Measurements from ENCODE around the gene DISP1. TPM values are rescaled to one million over a fixed set of nuclear protein-coding genes. Genes with fewer than 3 reads are reported as not detected.

DISP1 gene
- total and polyA plus RNA-seq, 4 donors, result 4.4 to 25.7 (median 8.7) TPM

DNA sequence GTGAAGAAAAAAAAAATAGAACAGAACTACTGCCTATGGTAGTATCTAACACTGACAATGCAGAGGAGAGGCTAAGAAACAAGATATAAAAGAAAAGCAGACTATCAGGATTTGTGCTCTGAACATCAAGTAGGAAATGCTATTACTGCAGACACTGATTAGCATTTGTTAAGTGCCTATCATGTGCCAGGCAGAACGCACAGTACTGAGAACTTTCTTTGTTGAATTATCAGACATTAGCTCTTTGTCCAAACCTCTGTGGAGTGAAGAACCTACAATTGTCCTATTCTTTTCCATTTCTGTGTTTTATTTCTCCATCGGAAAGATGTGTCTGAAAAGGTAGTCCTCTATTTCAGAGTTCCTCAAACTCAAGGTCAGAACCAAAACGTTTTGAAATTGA lies 30.5 kb upstream of the DISP1 start:
- H3K27me3 ChIP-seq (ENCODE audit: control insufficient read depth in 3 of 3, insufficient read depth in 3 of 3, low read length in 2 of 3), result no peaks in the 10 kb centered on the region
- no peaks in the 10 kb centered on the region for H3K36me3 ChIP-seq (ENCODE audit: control insufficient read depth in 4 of 4, insufficient read depth in 4 of 4, low read length in 4 of 4)
- 40 to 52% methylated on average over 3 of the region's 3 CpGs for WGBS, 2 donors
- ATAC-seq (ENCODE audit: insufficient read depth, low FRiP score), result no peak
- DNase-seq, result no peak
- H3K4me1 ChIP-seq (ENCODE audit: control insufficient read depth in 5 of 5, insufficient read depth in 5 of 5, low read length in 5 of 5), result peaks cover 1 to 38% (median 23%) of the 10 kb centered on the region in 5 donors
- no peak overlapping the region for H3K27ac ChIP-seq (ENCODE audit: low read depth in 1 of 2, low read length in 1 of 2)
- H3K9ac ChIP-seq (ENCODE audit: insufficient read depth in 1 of 2, low read length in 2 of 2), result no peak overlapping the region
- TF ChIP-seq, protein P1, sequence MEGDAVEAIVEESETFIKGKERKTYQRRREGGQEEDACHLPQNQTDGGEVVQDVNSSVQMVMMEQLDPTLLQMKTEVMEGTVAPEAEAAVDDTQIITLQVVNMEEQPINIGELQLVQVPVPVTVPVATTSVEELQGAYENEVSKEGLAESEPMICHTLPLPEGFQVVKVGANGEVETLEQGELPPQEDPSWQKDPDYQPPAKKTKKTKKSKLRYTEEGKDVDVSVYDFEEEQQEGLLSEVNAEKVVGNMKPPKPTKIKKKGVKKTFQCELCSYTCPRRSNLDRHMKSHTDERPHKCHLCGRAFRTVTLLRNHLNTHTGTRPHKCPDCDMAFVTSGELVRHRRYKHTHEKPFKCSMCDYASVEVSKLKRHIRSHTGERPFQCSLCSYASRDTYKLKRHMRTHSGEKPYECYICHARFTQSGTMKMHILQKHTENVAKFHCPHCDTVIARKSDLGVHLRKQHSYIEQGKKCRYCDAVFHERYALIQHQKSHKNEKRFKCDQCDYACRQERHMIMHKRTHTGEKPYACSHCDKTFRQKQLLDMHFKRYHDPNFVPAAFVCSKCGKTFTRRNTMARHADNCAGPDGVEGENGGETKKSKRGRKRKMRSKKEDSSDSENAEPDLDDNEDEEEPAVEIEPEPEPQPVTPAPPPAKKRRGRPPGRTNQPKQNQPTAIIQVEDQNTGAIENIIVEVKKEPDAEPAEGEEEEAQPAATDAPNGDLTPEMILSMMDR (IDR thresholded peaks at IDR 0.05; ENCODE audit: control extremely low read depth, extremely low read depth), result no peak
- no peak overlapping the region for H3K4me3 ChIP-seq
- no peaks in the 10 kb centered on the region for H3K9me3 ChIP-seq (ENCODE audit: control insufficient read depth in 4 of 4, insufficient read depth in 3 of 4, low read length in 3 of 4)

DNA sequence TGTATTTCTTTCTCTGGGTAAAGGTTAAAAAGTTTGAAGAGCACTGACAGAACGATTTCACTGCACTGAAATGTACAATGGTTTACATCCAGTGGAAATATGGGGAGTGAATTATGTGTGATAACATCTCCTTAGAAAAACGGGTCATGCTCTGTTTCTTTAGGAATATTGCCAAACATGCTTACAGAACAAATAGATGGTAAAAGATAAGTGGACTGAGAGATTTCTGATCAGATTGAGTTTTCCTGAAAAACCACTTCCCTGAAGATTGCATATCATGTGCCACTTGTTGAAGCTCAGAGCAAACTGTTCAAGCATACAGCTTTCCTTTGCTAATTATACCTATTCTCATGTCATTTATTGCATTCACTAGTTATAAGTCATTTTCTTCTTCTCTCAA lies 29.9 kb upstream of the DISP1 start:
- DNase-seq (peak in 1 of 3 donors; percentile 48), ATAC-seq (ENCODE audit: insufficient read depth, low FRiP score) (no peak)
- Histone ChIP-seq H3K9me3 (ENCODE audit: control insufficient read depth in 4 of 4, insufficient read depth in 3 of 4, low read length in 3 of 4) (no peaks in the 10 kb centered on the region), H3K4me1 (ENCODE audit: control insufficient read depth in 5 of 5, insufficient read depth in 5 of 5, low read length in 5 of 5) (peaks cover 1 to 38% (median 23%) of the 10 kb centered on the region in 5 donors), H3K27ac (ENCODE audit: low read depth in 1 of 2, low read length in 1 of 2) (no peak overlapping the region), H3K4me3 (no peak overlapping the region), H3K36me3 (ENCODE audit: control insufficient read depth in 4 of 4, insufficient read depth in 4 of 4, low read length in 4 of 4) (no peaks in the 10 kb centered on the region), H3K27me3 (ENCODE audit: control insufficient read depth in 3 of 3, insufficient read depth in 3 of 3, low read length in 2 of 3) (no peaks in the 10 kb centered on the region), H3K9ac (ENCODE audit: insufficient read depth in 1 of 2, low read length in 2 of 2) (no peak overlapping the region)
- TF ChIP-seq, protein P1 (IDR thresholded peaks at IDR 0.05; ENCODE audit: control extremely low read depth, extremely low read depth), result no peak
- 7 to 9% methylated on average over 2 of the region's 2 CpGs for WGBS, 2 donors

DNA sequence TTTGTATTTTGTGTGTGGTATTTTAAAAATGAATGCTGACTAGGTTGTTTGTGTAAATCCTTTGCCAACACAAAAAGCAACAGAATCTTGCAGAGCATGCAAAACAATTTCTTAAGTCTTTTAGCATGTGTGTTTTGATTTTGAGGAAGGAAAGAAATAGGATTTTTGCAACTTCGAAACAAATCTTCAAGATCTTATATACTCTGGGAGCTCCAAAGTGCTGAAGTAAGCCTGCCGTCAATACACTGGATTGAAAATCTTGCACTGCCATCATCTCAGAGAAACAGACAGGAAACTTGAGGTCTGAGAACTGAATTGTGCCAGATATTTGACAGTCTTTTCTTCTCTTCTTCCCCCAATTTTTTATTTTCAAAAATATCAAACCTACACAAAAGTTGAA lies 29.3 kb upstream of the DISP1 start:
- Histone ChIP-seq H3K4me1 (ENCODE audit: control insufficient read depth in 5 of 5, insufficient read depth in 5 of 5, low read length in 5 of 5) (peaks cover 1 to 38% (median 23%) of the 10 kb centered on the region in 5 donors), H3K27ac (ENCODE audit: low read depth in 1 of 2, low read length in 1 of 2) (no peak overlapping the region), H3K9me3 (ENCODE audit: control insufficient read depth in 4 of 4, insufficient read depth in 3 of 4, low read length in 3 of 4) (no peaks in the 10 kb centered on the region), H3K9ac (ENCODE audit: insufficient read depth in 1 of 2, low read length in 2 of 2) (no peak overlapping the region), H3K4me3 (no peak overlapping the region), H3K27me3 (ENCODE audit: control insufficient read depth in 3 of 3, insufficient read depth in 3 of 3, low read length in 2 of 3) (no peaks in the 10 kb centered on the region), H3K36me3 (ENCODE audit: control insufficient read depth in 4 of 4, insufficient read depth in 4 of 4, low read length in 4 of 4) (no peaks in the 10 kb centered on the region)
- ATAC-seq (ENCODE audit: insufficient read depth, low FRiP score) (no peak), DNase-seq (peak in 1 of 3 donors; percentile 44)
- WGBS, 2 donors, result 12 to 39% methylated on average over 2 of the region's 2 CpGs
- TF ChIP-seq, protein P1 (IDR thresholded peaks at IDR 0.05; ENCODE audit: control extremely low read depth, extremely low read depth), result no peak

DNA sequence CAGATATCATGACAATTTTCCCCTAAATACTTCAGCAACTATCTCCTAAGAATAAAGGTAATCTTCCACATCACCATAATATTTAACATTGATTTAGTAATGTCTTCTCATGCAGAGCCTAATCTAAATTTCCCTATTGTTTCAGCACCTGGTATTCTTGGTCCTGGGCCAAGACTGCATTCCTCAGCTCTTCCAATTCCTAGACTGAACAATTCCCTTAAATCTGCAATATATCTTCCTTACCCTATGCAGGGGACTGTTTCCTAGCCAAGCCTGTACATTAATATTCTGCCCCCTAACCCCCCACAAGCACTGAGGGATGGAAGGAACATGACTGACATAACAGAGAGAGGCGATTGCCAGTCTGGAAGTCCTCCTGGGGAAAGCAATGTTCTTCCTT lies 28.7 kb upstream of the DISP1 start:
- DNase-seq, result peak in 1 of 3 donors; percentile 47
- Histone ChIP-seq H3K27ac (ENCODE audit: low read depth in 1 of 2, low read length in 1 of 2) (no peak overlapping the region), H3K36me3 (ENCODE audit: control insufficient read depth in 4 of 4, insufficient read depth in 4 of 4, low read length in 4 of 4) (no peaks in the 10 kb centered on the region), H3K9ac (ENCODE audit: insufficient read depth in 1 of 2, low read length in 2 of 2) (no peak overlapping the region), H3K4me3 (no peak overlapping the region), H3K27me3 (ENCODE audit: control insufficient read depth in 3 of 3, insufficient read depth in 3 of 3, low read length in 2 of 3) (no peaks in the 10 kb centered on the region), H3K9me3 (ENCODE audit: control insufficient read depth in 4 of 4, insufficient read depth in 3 of 4, low read length in 3 of 4) (no peaks in the 10 kb centered on the region), H3K4me1 (ENCODE audit: control insufficient read depth in 5 of 5, insufficient read depth in 5 of 5, low read length in 5 of 5) (peaks cover 1 to 38% (median 23%) of the 10 kb centered on the region in 5 donors)
- no peak for ATAC-seq (ENCODE audit: insufficient read depth, low FRiP score)
- 52 to 82% methylated on average over 1 of the region's 1 CpG for WGBS, 2 donors
- TF ChIP-seq, protein P1 (IDR thresholded peaks at IDR 0.05; ENCODE audit: control extremely low read depth, extremely low read depth), result no peak
